ENCODE data around the gene NFYC. TPM values are rescaled to one million over a fixed set of nuclear protein-coding genes. Genes with fewer than 3 reads are reported as not detected.

Gene NFYC
- total RNA-seq, 1 donor: 24.2 TPM

GRCh38 chr1:40795811-40796586 lies 104.5 kb downstream of the NFYC start:
- H3K9me3 ChIP-seq (ENCODE audit: low read depth, low read length): no peaks in the 10 kb centered on the region
- H3K4me1 ChIP-seq (ENCODE audit: insufficient read depth, low read length): peaks cover 12% of the 10 kb centered on the region
- peak; percentile 56 for DNase-seq (ENCODE audit: insufficient read length, low spot score, missing footprints)
- H3K79me2 ChIP-seq (ENCODE audit: insufficient read depth, low read length): no peaks in the 10 kb centered on the region
- no peak overlapping the region for H3K4me2 ChIP-seq (ENCODE audit: insufficient read depth, low read length)
- H2AFZ ChIP-seq (ENCODE audit: low read length): no peak overlapping the region
- H4K20me1 ChIP-seq (ENCODE audit: insufficient read depth, low read length): no peaks in the 10 kb centered on the region
- H3K27ac ChIP-seq (ENCODE audit: low read depth, low read length): no peak overlapping the region
- no peak overlapping the region for H3K4me3 ChIP-seq (ENCODE audit: insufficient read depth, low read length)
- H3K27me3 ChIP-seq (ENCODE audit: insufficient read depth, low read length): peaks cover 28% of the 10 kb centered on the region
- H3K36me3 ChIP-seq (ENCODE audit: insufficient read depth, low read length): no peaks in the 10 kb centered on the region
- TF ChIP-seq, protein P1, sequence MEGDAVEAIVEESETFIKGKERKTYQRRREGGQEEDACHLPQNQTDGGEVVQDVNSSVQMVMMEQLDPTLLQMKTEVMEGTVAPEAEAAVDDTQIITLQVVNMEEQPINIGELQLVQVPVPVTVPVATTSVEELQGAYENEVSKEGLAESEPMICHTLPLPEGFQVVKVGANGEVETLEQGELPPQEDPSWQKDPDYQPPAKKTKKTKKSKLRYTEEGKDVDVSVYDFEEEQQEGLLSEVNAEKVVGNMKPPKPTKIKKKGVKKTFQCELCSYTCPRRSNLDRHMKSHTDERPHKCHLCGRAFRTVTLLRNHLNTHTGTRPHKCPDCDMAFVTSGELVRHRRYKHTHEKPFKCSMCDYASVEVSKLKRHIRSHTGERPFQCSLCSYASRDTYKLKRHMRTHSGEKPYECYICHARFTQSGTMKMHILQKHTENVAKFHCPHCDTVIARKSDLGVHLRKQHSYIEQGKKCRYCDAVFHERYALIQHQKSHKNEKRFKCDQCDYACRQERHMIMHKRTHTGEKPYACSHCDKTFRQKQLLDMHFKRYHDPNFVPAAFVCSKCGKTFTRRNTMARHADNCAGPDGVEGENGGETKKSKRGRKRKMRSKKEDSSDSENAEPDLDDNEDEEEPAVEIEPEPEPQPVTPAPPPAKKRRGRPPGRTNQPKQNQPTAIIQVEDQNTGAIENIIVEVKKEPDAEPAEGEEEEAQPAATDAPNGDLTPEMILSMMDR (IDR thresholded peaks at IDR 0.05; ENCODE audit: extremely low read depth, low read depth, low read length): no peak

DNA sequence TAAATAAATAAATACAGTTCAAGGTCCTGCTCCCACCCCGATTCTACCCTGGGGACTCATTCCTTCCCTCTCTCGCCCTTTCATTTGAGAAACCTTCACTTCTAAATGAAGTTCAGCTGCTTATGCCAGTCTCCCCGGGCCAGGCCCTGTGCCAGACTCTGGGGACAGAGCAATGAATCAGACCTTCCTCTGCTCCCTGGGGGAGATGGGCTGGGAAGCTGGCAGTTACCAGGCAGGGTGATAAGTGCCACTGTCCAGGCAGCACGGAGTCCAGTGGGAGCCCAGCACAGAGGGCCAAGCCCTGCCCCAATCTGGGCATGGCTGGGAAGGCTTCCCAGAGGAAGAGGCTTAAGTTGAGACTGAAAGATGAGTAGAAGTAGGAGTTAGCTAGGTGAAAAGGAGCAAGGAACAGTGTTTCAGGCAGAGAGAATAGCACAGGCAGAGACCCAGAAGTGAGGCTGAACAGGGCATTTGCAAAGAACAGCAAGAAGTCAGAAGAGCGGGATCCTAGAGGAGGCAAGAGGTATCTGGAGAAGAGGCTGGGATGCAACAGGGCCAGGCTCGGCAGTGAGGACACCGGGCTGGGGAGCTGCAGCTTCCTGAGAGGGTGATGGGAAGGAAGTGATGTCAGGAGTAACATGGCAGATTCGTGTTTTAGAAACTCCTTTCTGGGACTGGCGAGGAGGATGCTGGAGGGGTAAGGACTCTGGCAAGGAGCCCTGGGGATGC lies 105.6 kb downstream of the NFYC start:
- Histone ChIP-seq H3K4me3 (ENCODE audit: insufficient read depth, low read length) (no peak overlapping the region), H4K20me1 (ENCODE audit: insufficient read depth, low read length) (no peaks in the 10 kb centered on the region), H3K27me3 (ENCODE audit: insufficient read depth, low read length) (peaks cover 22% of the 10 kb centered on the region), H3K4me2 (ENCODE audit: insufficient read depth, low read length) (peak overlapping the region; percentile 2), H3K9me3 (ENCODE audit: low read depth, low read length) (no peaks in the 10 kb centered on the region), H3K79me2 (ENCODE audit: insufficient read depth, low read length) (no peaks in the 10 kb centered on the region), H3K36me3 (ENCODE audit: insufficient read depth, low read length) (no peaks in the 10 kb centered on the region), H3K4me1 (ENCODE audit: insufficient read depth, low read length) (peaks cover 16% of the 10 kb centered on the region), H3K27ac (ENCODE audit: low read depth, low read length) (no peak overlapping the region), H2AFZ (ENCODE audit: low read length) (no peak overlapping the region)
- DNase-seq (ENCODE audit: insufficient read length, low spot score, missing footprints): peak; percentile 66
- TF ChIP-seq, protein P1 (IDR thresholded peaks at IDR 0.05; ENCODE audit: extremely low read depth, low read depth, low read length): no peak

DNA sequence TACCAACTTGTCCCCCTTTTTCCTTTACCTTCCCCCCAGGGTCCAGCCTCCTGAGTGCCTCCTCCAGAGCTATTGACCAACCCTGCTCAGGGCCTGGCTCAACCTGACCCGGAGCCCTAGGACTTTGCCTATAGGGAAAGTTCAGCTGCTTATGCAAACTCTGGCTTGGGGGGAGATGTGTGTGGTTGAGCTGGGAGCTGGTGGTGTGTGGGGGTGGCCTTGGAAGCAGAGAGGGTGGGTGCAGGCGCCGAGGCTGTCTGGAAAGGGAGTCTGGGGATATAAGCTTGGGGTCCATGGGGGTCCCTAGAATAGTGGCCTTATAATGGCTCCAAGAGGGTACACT lies 106.1 kb downstream of the NFYC start:
- Histone ChIP-seq H3K4me2 (ENCODE audit: insufficient read depth, low read length) (peak overlapping the region; percentile 2), H3K79me2 (ENCODE audit: insufficient read depth, low read length) (no peaks in the 10 kb centered on the region), H3K4me1 (ENCODE audit: insufficient read depth, low read length) (peaks cover 16% of the 10 kb centered on the region), H3K27ac (ENCODE audit: low read depth, low read length) (no peak overlapping the region), H3K4me3 (ENCODE audit: insufficient read depth, low read length) (no peak overlapping the region), H3K27me3 (ENCODE audit: insufficient read depth, low read length) (peaks cover 19% of the 10 kb centered on the region), H2AFZ (ENCODE audit: low read length) (no peak overlapping the region), H4K20me1 (ENCODE audit: insufficient read depth, low read length) (no peaks in the 10 kb centered on the region), H3K9me3 (ENCODE audit: low read depth, low read length) (no peaks in the 10 kb centered on the region), H3K36me3 (ENCODE audit: insufficient read depth, low read length) (no peaks in the 10 kb centered on the region)
- TF ChIP-seq, protein P1 (IDR thresholded peaks at IDR 0.05; ENCODE audit: extremely low read depth, low read depth, low read length): no peak
- DNase-seq (ENCODE audit: insufficient read length, low spot score, missing footprints): peak; percentile 29
